Measurements from ENCODE around the gene CFAP299. TPM values are rescaled to one million over a fixed set of nuclear protein-coding genes. Genes with fewer than 3 reads are reported as not detected.

Gene CFAP299
- total RNA-seq, 2 donors from 2014 or later = not detected

DNA sequence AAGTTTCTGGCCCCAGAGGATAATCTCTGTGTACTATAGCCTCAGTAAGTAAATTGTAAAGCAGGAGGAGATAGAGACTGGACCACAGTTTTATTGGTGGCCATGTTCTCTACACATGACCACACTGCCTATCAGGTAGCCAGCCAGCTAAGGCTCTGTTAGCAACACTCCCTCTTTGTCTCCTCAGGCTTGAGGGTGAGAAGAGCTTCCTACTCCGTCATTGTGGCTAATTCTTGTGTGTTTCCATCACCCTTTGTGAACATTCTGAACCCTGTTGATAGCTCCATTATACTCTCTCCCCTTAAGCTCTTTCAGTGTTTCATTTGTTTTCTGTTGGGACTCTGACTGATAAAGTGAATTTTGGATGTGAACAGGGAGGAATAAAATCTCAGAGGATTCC lies 233.4 kb downstream of the CFAP299 start:
- Histone ChIP-seq H3K27ac (no peak overlapping the region), H3K9me3 (no peaks in the 10 kb centered on the region), H3K27me3 (replicated peaks; ENCODE audit: insufficient read depth) (no peaks in the 10 kb centered on the region), H3K4me3 (no peak overlapping the region), H3K36me3 (no peaks in the 10 kb centered on the region), H3K4me1 (ENCODE audit: control insufficient read depth in 1 of 2, low read depth in 2 of 2) (no peaks in the 10 kb centered on the region)
- TF ChIP-seq, protein P1, sequence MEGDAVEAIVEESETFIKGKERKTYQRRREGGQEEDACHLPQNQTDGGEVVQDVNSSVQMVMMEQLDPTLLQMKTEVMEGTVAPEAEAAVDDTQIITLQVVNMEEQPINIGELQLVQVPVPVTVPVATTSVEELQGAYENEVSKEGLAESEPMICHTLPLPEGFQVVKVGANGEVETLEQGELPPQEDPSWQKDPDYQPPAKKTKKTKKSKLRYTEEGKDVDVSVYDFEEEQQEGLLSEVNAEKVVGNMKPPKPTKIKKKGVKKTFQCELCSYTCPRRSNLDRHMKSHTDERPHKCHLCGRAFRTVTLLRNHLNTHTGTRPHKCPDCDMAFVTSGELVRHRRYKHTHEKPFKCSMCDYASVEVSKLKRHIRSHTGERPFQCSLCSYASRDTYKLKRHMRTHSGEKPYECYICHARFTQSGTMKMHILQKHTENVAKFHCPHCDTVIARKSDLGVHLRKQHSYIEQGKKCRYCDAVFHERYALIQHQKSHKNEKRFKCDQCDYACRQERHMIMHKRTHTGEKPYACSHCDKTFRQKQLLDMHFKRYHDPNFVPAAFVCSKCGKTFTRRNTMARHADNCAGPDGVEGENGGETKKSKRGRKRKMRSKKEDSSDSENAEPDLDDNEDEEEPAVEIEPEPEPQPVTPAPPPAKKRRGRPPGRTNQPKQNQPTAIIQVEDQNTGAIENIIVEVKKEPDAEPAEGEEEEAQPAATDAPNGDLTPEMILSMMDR (IDR thresholded peaks at IDR 0.05) = no peak
- DNase-seq (ENCODE audit: low spot score) (no peak), ATAC-seq (ENCODE audit: insufficient number of reproducible peaks, low FRiP score, low read depth) (no peak)

DNA sequence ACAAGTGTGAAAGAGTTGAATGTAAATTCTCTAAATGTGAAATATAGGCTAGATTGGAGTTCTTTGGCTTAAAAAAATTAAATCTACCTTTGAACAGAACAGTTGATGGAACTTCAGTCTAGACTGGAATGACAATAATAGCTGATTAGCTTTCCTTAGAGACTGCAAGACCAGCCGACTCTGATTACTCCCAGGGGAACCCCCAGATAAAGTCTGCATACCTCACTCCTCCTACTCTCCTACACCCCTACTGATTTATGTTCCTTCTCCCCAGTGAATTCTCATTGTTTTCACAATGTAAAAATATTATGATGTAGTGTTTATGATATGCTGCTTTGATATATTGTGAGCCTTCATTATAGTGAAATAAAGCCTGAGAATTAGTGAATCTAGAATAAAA lies 241.3 kb downstream of the CFAP299 start:
- H3K36me3 ChIP-seq = no peaks in the 10 kb centered on the region
- H3K4me1 ChIP-seq (ENCODE audit: control insufficient read depth in 1 of 2, low read depth in 2 of 2) = no peaks in the 10 kb centered on the region
- H3K27ac ChIP-seq = no peak overlapping the region
- peaks cover 3% of the 10 kb centered on the region for H3K9me3 ChIP-seq
- TF ChIP-seq, protein P1 (IDR thresholded peaks at IDR 0.05) = no peak
- no peak for ATAC-seq (ENCODE audit: insufficient number of reproducible peaks, low FRiP score, low read depth)
- H3K27me3 ChIP-seq (replicated peaks; ENCODE audit: insufficient read depth) = no peaks in the 10 kb centered on the region
- no peak overlapping the region for H3K4me3 ChIP-seq
- no peak for DNase-seq (ENCODE audit: low spot score)

DNA sequence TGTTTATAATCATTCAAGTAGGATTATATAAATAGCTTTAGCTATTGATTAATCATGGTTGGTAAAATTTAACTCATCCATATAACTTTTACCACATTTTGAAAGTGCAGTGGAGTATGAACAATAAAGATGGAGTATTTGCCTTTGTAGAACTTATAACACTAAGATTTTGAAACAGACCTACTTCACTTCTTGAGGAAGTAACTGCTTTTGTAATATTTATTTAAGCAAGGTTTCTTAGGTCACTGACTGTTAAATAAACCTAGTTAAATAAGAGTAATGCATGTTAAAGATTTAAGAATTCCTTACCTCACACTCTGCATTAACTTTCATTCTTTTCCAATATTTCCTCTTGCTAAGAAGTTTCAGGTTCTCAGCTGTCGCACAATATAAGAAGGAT lies 242.5 kb downstream of the CFAP299 start:
- Histone ChIP-seq H3K27me3 (replicated peaks; ENCODE audit: insufficient read depth) (no peaks in the 10 kb centered on the region), H3K4me3 (no peak overlapping the region), H3K27ac (no peak overlapping the region), H3K4me1 (ENCODE audit: control insufficient read depth in 1 of 2, low read depth in 2 of 2) (no peaks in the 10 kb centered on the region), H3K36me3 (no peaks in the 10 kb centered on the region), H3K9me3 (peaks cover 3% of the 10 kb centered on the region)
- TF ChIP-seq, protein P1 (IDR thresholded peaks at IDR 0.05) = no peak
- ATAC-seq (ENCODE audit: insufficient number of reproducible peaks, low FRiP score, low read depth) (no peak), DNase-seq (ENCODE audit: low spot score) (no peak)

DNA sequence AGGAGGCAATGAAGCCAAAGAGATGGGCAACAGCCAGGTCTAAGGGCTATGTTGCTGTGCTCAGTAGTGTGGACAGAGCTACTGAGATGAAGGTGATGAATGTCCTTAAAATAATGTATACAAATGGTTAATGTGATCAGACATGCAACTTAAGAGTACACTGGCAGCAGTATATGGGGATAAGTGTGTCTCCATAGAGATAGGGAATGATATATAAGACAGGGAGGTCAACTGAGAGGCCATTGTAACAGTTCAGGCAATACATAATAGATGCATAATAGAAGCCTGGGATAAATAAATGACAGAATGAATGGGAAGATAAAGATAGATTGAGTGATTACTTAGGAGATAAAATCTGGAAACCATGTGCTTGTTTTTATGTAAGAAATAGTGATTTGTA lies 250.0 kb downstream of the CFAP299 start:
- Histone ChIP-seq H3K4me3 (no peak overlapping the region), H3K27me3 (replicated peaks; ENCODE audit: insufficient read depth) (no peaks in the 10 kb centered on the region), H3K9me3 (no peaks in the 10 kb centered on the region), H3K36me3 (no peaks in the 10 kb centered on the region), H3K27ac (no peak overlapping the region), H3K4me1 (ENCODE audit: control insufficient read depth in 1 of 2, low read depth in 2 of 2) (no peaks in the 10 kb centered on the region)
- TF ChIP-seq, protein P1 (IDR thresholded peaks at IDR 0.05) = no peak
- DNase-seq (ENCODE audit: low spot score) = no peak
- ATAC-seq (ENCODE audit: insufficient number of reproducible peaks, low FRiP score, low read depth) = no peak

DNA sequence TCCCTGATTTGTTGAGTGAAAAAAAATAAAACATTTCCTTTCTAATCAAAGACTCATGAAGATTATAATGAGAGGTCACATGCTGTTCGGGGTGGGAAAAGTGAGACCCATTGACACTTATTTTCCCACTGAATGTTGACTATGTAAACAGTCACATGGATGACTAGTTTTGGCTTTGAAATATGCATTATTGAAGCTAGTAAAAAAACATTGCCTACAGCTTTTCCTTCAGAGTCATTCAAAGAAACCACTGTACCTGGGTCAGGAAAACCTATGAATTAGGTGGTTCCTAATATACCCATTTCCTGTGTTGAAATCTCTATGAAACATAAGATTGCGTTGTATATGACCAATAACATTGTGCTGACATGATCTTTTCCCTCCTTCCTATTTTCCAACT lies 251.2 kb downstream of the CFAP299 start:
- Histone ChIP-seq H3K27me3 (replicated peaks; ENCODE audit: insufficient read depth) (no peaks in the 10 kb centered on the region), H3K27ac (no peak overlapping the region), H3K36me3 (no peaks in the 10 kb centered on the region), H3K9me3 (no peaks in the 10 kb centered on the region), H3K4me1 (ENCODE audit: control insufficient read depth in 1 of 2, low read depth in 2 of 2) (no peaks in the 10 kb centered on the region), H3K4me3 (no peak overlapping the region)
- DNase-seq (ENCODE audit: low spot score) (no peak), ATAC-seq (ENCODE audit: insufficient number of reproducible peaks, low FRiP score, low read depth) (no peak)
- TF ChIP-seq, protein P1 (IDR thresholded peaks at IDR 0.05) = no peak
